ENCODE measurements around the gene ACLY.
A peak's percentile ranks its signal among the peaks of the same experiment; 100 is the strongest.
"Not testable (repeated sequence)": the region's sequence is repeated elsewhere in the genome, so short reads cannot be mapped to it uniquely, and the experiment has no call there.

The ACLY gene

GRCh38 chr17:41882756-41883155, 36.0 kb downstream of the ACLY start:
- no peak overlapping the region for H3K4me3 Mint-ChIP-seq
- no peak for DNase-seq
- peaks cover 72% of the 10 kb centered on the region for H3K36me3 Mint-ChIP-seq (ENCODE audit: low read depth)
- peaks cover 7% of the 10 kb centered on the region for H3K4me1 Mint-ChIP-seq
- peaks cover 8% of the 10 kb centered on the region for H3K9me3 Mint-ChIP-seq
- TF ChIP-seq CTCF (IDR thresholded peaks at IDR 0.05): no peak
- H3K27me3 Mint-ChIP-seq (ENCODE audit: low read depth, poor library complexity): no peaks in the 10 kb centered on the region
- H3K27ac Mint-ChIP-seq: peak overlapping the region; percentile 40

- Mint-ChIP-seq H3K36me3 (ENCODE audit: low read depth) (peaks cover 77% of the 10 kb centered on the region), H3K4me3 (no peak overlapping the region), H3K9me3 (peaks cover 22% of the 10 kb centered on the region), H3K4me1 (peaks cover 7% of the 10 kb centered on the region), H3K27ac (peak overlapping the region; percentile 22), H3K27me3 (ENCODE audit: low read depth, poor library complexity) (peaks cover 3% of the 10 kb centered on the region)
- TF ChIP-seq CTCF (IDR thresholded peaks at IDR 0.05): no peak
- DNase-seq: no peak
Measured at GRCh38 chr17:41880130-41880529, 38.6 kb downstream of the ACLY start.

GRCh38 chr17:41874293-41874670, 44.5 kb downstream of the ACLY start:
- H3K4me1 Mint-ChIP-seq; H3K4me3 Mint-ChIP-seq; DNase-seq; H3K27ac Mint-ChIP-seq; H3K27me3 Mint-ChIP-seq (ENCODE audit: low read depth, poor library complexity): not testable (repeated sequence)
- Mint-ChIP-seq H3K36me3 (ENCODE audit: low read depth) (peaks cover 88% of the 10 kb centered on the region), H3K9me3 (peaks cover 28% of the 10 kb centered on the region)

DNA sequence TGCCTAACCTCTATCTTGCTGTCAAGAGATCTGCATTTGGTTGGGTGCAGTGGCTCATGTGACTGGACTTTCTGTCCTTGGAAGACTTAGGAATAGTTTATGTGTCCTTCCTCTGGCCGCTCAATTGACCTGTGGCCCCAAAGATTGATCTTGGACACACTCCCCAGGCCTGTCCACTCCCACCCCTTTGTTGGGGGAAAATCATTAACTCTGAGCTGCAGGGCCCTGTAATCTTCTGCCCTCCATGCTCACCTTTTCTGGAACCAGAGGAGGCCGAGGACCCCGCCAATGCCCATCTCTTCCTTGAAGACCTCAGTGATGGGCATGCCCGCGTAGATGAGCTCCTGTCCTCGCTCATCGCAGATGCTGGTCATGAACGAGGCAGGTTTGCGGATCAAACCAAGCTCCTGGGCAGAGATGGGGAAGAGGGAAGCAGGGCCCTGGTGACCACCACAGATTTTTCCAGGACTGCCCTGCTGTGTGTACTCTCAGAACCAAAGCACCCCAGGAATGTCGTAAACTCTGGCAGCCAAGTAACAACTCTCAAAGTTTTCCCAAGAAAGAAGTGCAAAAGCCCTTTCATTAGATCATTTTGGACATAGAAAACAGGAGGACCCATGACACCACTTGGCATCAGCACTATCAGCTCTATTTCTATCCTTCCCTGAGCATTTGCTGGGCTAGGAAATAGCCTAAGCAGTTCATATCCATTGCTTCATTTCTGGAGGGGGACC, 45.0 kb downstream of the ACLY start:
- H3K27ac Mint-ChIP-seq: no peak overlapping the region
- no peaks in the 10 kb centered on the region for H3K4me1 Mint-ChIP-seq
- no peak overlapping the region for H3K4me3 Mint-ChIP-seq
- peaks cover 28% of the 10 kb centered on the region for H3K9me3 Mint-ChIP-seq
- H3K36me3 Mint-ChIP-seq (ENCODE audit: low read depth): peaks cover 92% of the 10 kb centered on the region
- H3K27me3 Mint-ChIP-seq (ENCODE audit: low read depth, poor library complexity): peaks cover 3% of the 10 kb centered on the region
- DNase-seq: no peak
- no peak for TF ChIP-seq CTCF (IDR thresholded peaks at IDR 0.05)

- no peaks in the 10 kb centered on the region for H3K4me1 Mint-ChIP-seq
- no peak for TF ChIP-seq CTCF (IDR thresholded peaks at IDR 0.05)
- no peak for DNase-seq
- peaks cover 90% of the 10 kb centered on the region for H3K36me3 Mint-ChIP-seq (ENCODE audit: low read depth)
- H3K9me3 Mint-ChIP-seq: peaks cover 12% of the 10 kb centered on the region
- H3K4me3 Mint-ChIP-seq: no peak overlapping the region
- peak overlapping the region; percentile 48 for H3K27ac Mint-ChIP-seq
- H3K27me3 Mint-ChIP-seq (ENCODE audit: low read depth, poor library complexity): no peaks in the 10 kb centered on the region
Measured at GRCh38 chr17:41871789-41872188, 47.0 kb downstream of the ACLY start.

DNA sequence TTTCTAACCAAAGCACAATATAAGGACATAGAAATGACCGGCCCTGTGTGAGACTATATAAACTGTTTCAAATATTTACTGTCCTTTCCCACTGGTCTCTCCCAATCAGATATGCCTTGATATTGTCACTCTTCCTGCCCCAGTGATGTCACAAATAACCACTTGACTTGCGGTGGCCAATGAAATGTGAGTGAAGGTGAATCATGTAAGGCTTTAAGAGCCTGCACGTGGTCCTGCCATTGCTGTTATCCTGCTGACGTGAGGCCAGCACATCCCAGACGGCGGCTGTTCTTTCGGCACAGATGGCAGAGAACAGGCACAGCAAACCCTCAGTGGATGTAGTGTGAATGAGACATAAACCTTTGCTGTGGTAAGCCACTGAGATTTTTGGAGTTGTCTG, 48.1 kb downstream of the ACLY start:
- Mint-ChIP-seq H3K36me3 (ENCODE audit: low read depth) (peaks cover 84% of the 10 kb centered on the region), H3K27me3 (ENCODE audit: low read depth, poor library complexity) (no peaks in the 10 kb centered on the region), H3K4me1 (peaks cover under 1% of the 10 kb centered on the region), H3K27ac (peak overlapping the region; percentile 68), H3K4me3 (no peak overlapping the region), H3K9me3 (peaks cover 6% of the 10 kb centered on the region)
- no peak for DNase-seq
- TF ChIP-seq CTCF (IDR thresholded peaks at IDR 0.05): no peak

Data from nephron progenitor cell (in vitro differentiated cells).